Muscle layer of duodenum (tissue), 2 donors: ENCODE results near the gene RPA3.

Experiments used
- H3K27ac ChIP-seq: one replicate; pipeline ENCODE4 v1.7.0; 2013; ENCODE audit warnings: mild to moderate bottlenecking, low read length
- H3K27me3 ChIP-seq: one replicate; pipeline ENCODE4 v1.7.0; 2013; ENCODE audit warnings: low read depth, mild to moderate bottlenecking, control low read depth, low read length
- H3K36me3 ChIP-seq, 2 donors: one replicate each; pipeline ENCODE4 v1.7.0; 2013; ENCODE audit warnings: low read length in 2 of 2, control low read depth in 1 of 2, mild to moderate bottlenecking in 1 of 2; ENCODE audit not compliant: insufficient read depth in 2 of 2, control insufficient read depth in 1 of 2
- H3K4me1 ChIP-seq, 2 donors: one replicate each; pipeline ENCODE4 v1.7.0; 2013; ENCODE audit warnings: low read length in 2 of 2, mild to moderate bottlenecking in 2 of 2, control low read depth in 1 of 2, moderate library complexity in 1 of 2; ENCODE audit not compliant: insufficient read depth in 2 of 2, control insufficient read depth in 1 of 2
- H3K4me3 ChIP-seq, 2 donors: one replicate each; pipeline ENCODE4 v1.7.0; 2013; ENCODE audit warnings: low read length in 2 of 2, low read depth in 1 of 2, mild to moderate bottlenecking in 1 of 2
- H3K9me3 ChIP-seq, 2 donors: one replicate each; pipeline ENCODE4 v1.7.0; 2013; ENCODE audit warnings: low read length in 2 of 2, control low read depth in 1 of 2, mild to moderate bottlenecking in 1 of 2; ENCODE audit not compliant: control insufficient read depth in 1 of 2
- donor health status: healthy.

The RPA3 gene

GRCh38 chr7:7705318-7705717, 13.1 kb downstream of the RPA3 start:
- Histone ChIP-seq H3K9me3 (no peaks in the 10 kb centered on the region), H3K4me3 (no peak overlapping the region), H3K36me3 (no peaks in the 10 kb centered on the region), H3K4me1 (peaks cover 0 to 38% of the 10 kb centered on the region in 2 donors), H3K27me3 (no peaks in the 10 kb centered on the region), H3K27ac (no peak overlapping the region)

GRCh38 chr7:7704867-7705266, 13.5 kb downstream of the RPA3 start:
- H3K4me3 ChIP-seq: no peak overlapping the region
- H3K27ac ChIP-seq: no peak overlapping the region
- no peaks in the 10 kb centered on the region for H3K9me3 ChIP-seq
- H3K27me3 ChIP-seq: no peaks in the 10 kb centered on the region
- H3K4me1 ChIP-seq: peaks cover 0 to 40% of the 10 kb centered on the region in 2 donors
- H3K36me3 ChIP-seq: no peaks in the 10 kb centered on the region

- Histone ChIP-seq H3K4me3 (no peak overlapping the region), H3K27me3 (no peaks in the 10 kb centered on the region), H3K9me3 (no peaks in the 10 kb centered on the region), H3K4me1 (peaks cover 0 to 37% of the 10 kb centered on the region in 2 donors), H3K27ac (no peak overlapping the region), H3K36me3 (no peaks in the 10 kb centered on the region)
These were observed 15.0 kb downstream of the RPA3 start for GRCh38 chr7:7703427-7703826.

GRCh38 chr7:7702826-7703225, 15.6 kb downstream of the RPA3 start:
- Histone ChIP-seq H3K27me3 (no peaks in the 10 kb centered on the region), H3K4me1 (peaks cover 0 to 37% of the 10 kb centered on the region in 2 donors), H3K4me3 (no peak overlapping the region), H3K9me3 (no peaks in the 10 kb centered on the region), H3K27ac (no peak overlapping the region), H3K36me3 (no peaks in the 10 kb centered on the region)

- no peaks in the 10 kb centered on the region for H3K36me3 ChIP-seq
- peak overlapping the region; percentile 33 for H3K27ac ChIP-seq
- no peaks in the 10 kb centered on the region for H3K27me3 ChIP-seq
- H3K4me3 ChIP-seq: no peak overlapping the region
- peaks cover 0 to 25% of the 10 kb centered on the region in 2 donors for H3K4me1 ChIP-seq
- H3K9me3 ChIP-seq: no peaks in the 10 kb centered on the region
These were observed 16.9 kb downstream of the RPA3 start for GRCh38 chr7:7701527-7701926.

GRCh38 chr7:7699970-7700369, 18.4 kb downstream of the RPA3 start:
- Histone ChIP-seq H3K36me3 (no peaks in the 10 kb centered on the region), H3K27me3 (no peaks in the 10 kb centered on the region), H3K4me1 (peaks cover 0 to 26% of the 10 kb centered on the region in 2 donors), H3K4me3 (peak overlapping the region in 1 of 2 donors; percentile 4), H3K9me3 (no peaks in the 10 kb centered on the region), H3K27ac (no peak overlapping the region)

GRCh38 chr7:7699380-7699779, 19.0 kb downstream of the RPA3 start:
- Histone ChIP-seq H3K4me1 (peaks cover 0 to 27% of the 10 kb centered on the region in 2 donors), H3K27ac (no peak overlapping the region), H3K27me3 (no peaks in the 10 kb centered on the region), H3K4me3 (peak overlapping the region in 1 of 2 donors; percentile 4), H3K9me3 (no peaks in the 10 kb centered on the region), H3K36me3 (no peaks in the 10 kb centered on the region)

- Histone ChIP-seq H3K4me1 (peaks cover 0 to 27% of the 10 kb centered on the region in 2 donors), H3K36me3 (no peaks in the 10 kb centered on the region), H3K9me3 (no peaks in the 10 kb centered on the region), H3K27me3 (no peaks in the 10 kb centered on the region), H3K27ac (no peak overlapping the region), H3K4me3 (no peak overlapping the region)
These were observed 19.5 kb downstream of the RPA3 start for GRCh38 chr7:7698930-7699329.

- Histone ChIP-seq H3K36me3 (no peaks in the 10 kb centered on the region), H3K27me3 (no peaks in the 10 kb centered on the region), H3K9me3 (no peaks in the 10 kb centered on the region), H3K27ac (peak overlapping the region; percentile 64), H3K4me1 (peaks cover 0 to 27% of the 10 kb centered on the region in 2 donors), H3K4me3 (no peak overlapping the region)
These were observed 21.8 kb downstream of the RPA3 start for GRCh38 chr7:7696458-7697119.

GRCh38 chr7:7695111-7695817, 23.1 kb downstream of the RPA3 start:
- Histone ChIP-seq H3K27ac (peak overlapping the region; percentile 22), H3K4me3 (no peak overlapping the region), H3K4me1 (peaks cover 0 to 27% of the 10 kb centered on the region in 2 donors), H3K27me3 (no peaks in the 10 kb centered on the region), H3K9me3 (no peaks in the 10 kb centered on the region), H3K36me3 (no peaks in the 10 kb centered on the region)

GRCh38 chr7:7694542-7694941, 23.9 kb downstream of the RPA3 start:
- Histone ChIP-seq H3K27ac (peak overlapping the region; percentile 22), H3K9me3 (no peaks in the 10 kb centered on the region), H3K4me3 (no peak overlapping the region), H3K27me3 (no peaks in the 10 kb centered on the region), H3K4me1 (peaks cover 0 to 22% of the 10 kb centered on the region in 2 donors), H3K36me3 (no peaks in the 10 kb centered on the region)
